IMR-90 (cell line): ENCODE measurements around the gene NEK2.

Experiments used
- CEBPB ChIP-seq: IDR thresholded peaks from 2 replicates; pipeline ENCODE4 v1.6.1; 2012; ENCODE audit warnings: low read depth, low read length, improper control_type of control experiment
- FOS ChIP-seq: fragments of 150-350 bp; IDR thresholded peaks from 2 replicates; pipeline ENCODE4 v1.6.1; 2016; ENCODE audit warnings: low read depth, low read length
- POLR2A ChIP-seq: IDR thresholded peaks from 2 replicates; pipeline ENCODE4 v1.6.1; 2012; ENCODE audit warnings: mild to moderate bottlenecking, low read depth, low read length
- RCOR1 ChIP-seq: IDR thresholded peaks from 2 replicates; pipeline ENCODE4 v1.6.1; 2012; ENCODE audit warnings: mild to moderate bottlenecking, low read length, improper control_type of control experiment; ENCODE audit not compliant: insufficient replicate concordance
- TF ChIP-seq, protein P1 (sequence below): conservative IDR thresholded peaks from 2 replicates; pipeline ENCODE4 v1.5.1; 2012; ENCODE audit warnings: mild to moderate bottlenecking, low read depth, low read length, improper control_type of control experiment

DNA sequence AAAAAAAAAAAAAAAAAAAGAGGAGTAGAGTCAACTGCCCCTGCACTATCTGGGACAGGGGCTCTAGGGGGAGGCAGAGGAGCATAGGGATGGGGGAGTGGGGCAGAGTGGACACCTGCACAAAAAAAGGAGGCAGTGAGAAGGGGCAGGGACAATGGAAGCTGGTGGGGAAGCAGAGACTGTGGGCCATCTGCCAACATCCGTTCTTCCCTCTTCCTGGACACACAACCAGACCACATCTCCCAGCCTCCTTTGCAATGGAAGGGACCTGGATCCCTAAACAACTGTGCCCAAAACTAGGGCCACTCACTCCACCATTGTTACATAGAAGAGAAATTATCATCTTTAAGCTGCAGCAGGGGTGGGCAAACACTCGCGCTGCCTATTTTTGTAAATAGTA is 38.4 kb downstream of the NEK2 start:
- no peak for TF ChIP-seq POLR2A
- TF ChIP-seq, protein P1, sequence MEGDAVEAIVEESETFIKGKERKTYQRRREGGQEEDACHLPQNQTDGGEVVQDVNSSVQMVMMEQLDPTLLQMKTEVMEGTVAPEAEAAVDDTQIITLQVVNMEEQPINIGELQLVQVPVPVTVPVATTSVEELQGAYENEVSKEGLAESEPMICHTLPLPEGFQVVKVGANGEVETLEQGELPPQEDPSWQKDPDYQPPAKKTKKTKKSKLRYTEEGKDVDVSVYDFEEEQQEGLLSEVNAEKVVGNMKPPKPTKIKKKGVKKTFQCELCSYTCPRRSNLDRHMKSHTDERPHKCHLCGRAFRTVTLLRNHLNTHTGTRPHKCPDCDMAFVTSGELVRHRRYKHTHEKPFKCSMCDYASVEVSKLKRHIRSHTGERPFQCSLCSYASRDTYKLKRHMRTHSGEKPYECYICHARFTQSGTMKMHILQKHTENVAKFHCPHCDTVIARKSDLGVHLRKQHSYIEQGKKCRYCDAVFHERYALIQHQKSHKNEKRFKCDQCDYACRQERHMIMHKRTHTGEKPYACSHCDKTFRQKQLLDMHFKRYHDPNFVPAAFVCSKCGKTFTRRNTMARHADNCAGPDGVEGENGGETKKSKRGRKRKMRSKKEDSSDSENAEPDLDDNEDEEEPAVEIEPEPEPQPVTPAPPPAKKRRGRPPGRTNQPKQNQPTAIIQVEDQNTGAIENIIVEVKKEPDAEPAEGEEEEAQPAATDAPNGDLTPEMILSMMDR = no peak
- no peak for TF ChIP-seq RCOR1
- TF ChIP-seq FOS = no peak
- no peak for TF ChIP-seq CEBPB
